Breast epithelium (tissue), 4 donors: ENCODE results near the gene PRKCI. TPM values are rescaled to one million over a fixed set of nuclear protein-coding genes. Genes with fewer than 3 reads are reported as not detected.

Source experiments
- DNase-seq, 2 donors: peaks; one replicate each; pipeline ENCODE4 v3.0.0-alpha.2; 2019; ENCODE audit warnings: low spot score in 2 of 2
- H3K27ac ChIP-seq, 2 donors: fragments of 200-600 bp; sonication (generic) in 1 of 2; one replicate each; pipeline ENCODE4 v1.5.1; 2016 to 2019; ENCODE audit warnings: mild to moderate bottlenecking in 1 of 2
- H3K27me3 ChIP-seq, 2 donors: fragments of 200-600 bp; sonication (generic) in 1 of 2; one replicate each; pipeline versions ENCODE4 v1.5.1 to v1.6.0; 2017 to 2019; ENCODE audit warnings: control low read depth in 1 of 2, mild to moderate bottlenecking in 1 of 2
- H3K36me3 ChIP-seq: fragments of 200-600 bp; one replicate; pipeline ENCODE4 v1.5.1; 2019
- H3K4me1 ChIP-seq, 2 donors: fragments of 200-600 bp; sonication (generic); one replicate each; pipeline ENCODE4 v1.5.1; 2016 to 2019; ENCODE audit warnings: control low read depth in 1 of 2
- H3K4me3 ChIP-seq, 3 donors: fragments of 200-600 bp; sonication (generic); 1 replicate in 2 of 3; 2 replicates in 1 of 3; pipeline ENCODE4 v1.5.1; 2016 to 2019; ENCODE audit warnings: mild to moderate bottlenecking in 3 of 3, moderate library complexity in 2 of 3
- H3K9me3 ChIP-seq, 2 donors: fragments of 200-600 bp; sonication (generic) in 1 of 2; one replicate each; pipeline ENCODE4 v1.5.1; 2016 to 2019; ENCODE audit warnings: control low read depth in 1 of 2
- POLR2A ChIP-seq: fragments of 450-650 bp; IDR thresholded peaks from one replicate; pipeline ENCODE4 v1.6.1; 2016; ENCODE audit warnings: antibody characterized with exemption, mild to moderate bottlenecking, moderate library complexity
- POLR2AphosphoS5 ChIP-seq, 3 donors: sonication (generic); formaldehyde crosslinking; IDR thresholded peaks; one replicate each; pipeline ENCODE4 v1.6.1; 2017; ENCODE audit warnings: antibody characterized with exemption in 3 of 3
- intact Hi-C: fragments of 100-400 bp; cut with DNase I; formaldehyde crosslinking; loops from one replicate; pipeline ENCODE4 v1.15.1; 2023; ENCODE audit warnings: low total_unique reads
- total RNA-seq, 3 donors: library from RNA; depleted of rRNA; stranded (reverse); fragments of >200 nt; gene quantifications; one replicate each; pipeline ENCODE4 v1.1.0, GENCODE V29; 2016
- TF ChIP-seq, protein P1 (sequence below), 3 donors: fragments of 450-650 bp; IDR thresholded peaks; one replicate each; pipeline ENCODE4 v1.5.1; 2016 to 2017; ENCODE audit warnings: antibody characterized with exemption in 3 of 3, mild to moderate bottlenecking in 3 of 3, moderate library complexity in 3 of 3

Gene PRKCI
- total RNA-seq: 10 to 100 TPM; 19.4 to 68.3 (median 61.9) TPM

DNA sequence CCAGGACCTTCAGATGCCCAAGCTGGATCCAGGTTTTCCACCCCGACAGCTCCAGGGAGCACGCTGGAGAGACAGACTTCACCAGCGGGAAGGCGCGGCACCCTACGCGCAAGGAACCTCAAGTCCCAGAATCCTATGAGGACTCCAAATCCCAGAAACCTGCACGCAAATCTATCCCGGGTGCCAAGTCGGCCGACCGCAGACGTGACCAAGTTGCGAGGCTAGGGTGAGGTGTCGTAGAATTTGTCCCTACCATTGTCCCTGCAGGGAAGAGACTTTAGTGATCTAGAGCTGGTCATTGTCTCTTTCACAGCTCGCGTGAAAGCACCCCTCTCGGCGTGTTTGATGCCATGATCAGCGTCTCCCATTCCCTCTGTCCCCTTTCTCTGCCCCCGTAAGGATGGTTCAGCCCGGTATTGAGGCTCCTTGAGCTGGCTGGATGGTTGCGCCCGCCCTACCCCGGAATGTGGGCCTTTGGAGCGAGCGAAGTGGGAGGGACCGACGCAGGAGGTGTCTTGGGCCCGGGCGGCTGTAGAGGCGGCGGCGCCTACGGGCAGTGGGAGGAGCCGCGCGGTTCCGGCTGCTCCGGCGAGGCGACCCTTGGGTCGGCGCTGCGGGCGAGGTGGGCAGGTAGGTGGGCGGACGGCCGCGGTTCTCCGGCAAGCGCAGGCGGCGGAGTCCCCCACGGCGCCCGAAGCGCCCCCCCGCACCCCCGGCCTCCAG is at the start of gene PRKCI:
PRKCI (plus strand) TSS at position 501 of the 723 bp plus-strand sequence. CDS start 246 bp downstream, outside the sequence.
- Histone ChIP-seq H3K9me3 (no peaks in the 10 kb centered on the region), H3K4me1 (no peaks in the 10 kb centered on the region), H3K36me3 (no peaks in the 10 kb centered on the region), H3K27me3 (no peaks in the 10 kb centered on the region), H3K27ac (peak within 1 kb of the TSS; percentile 95 to 97), H3K4me3 (peak within 1 kb of the TSS; percentile 76 to 99 (median 95))
- TF ChIP-seq POLR2A: no peak
- TF ChIP-seq, protein P1, sequence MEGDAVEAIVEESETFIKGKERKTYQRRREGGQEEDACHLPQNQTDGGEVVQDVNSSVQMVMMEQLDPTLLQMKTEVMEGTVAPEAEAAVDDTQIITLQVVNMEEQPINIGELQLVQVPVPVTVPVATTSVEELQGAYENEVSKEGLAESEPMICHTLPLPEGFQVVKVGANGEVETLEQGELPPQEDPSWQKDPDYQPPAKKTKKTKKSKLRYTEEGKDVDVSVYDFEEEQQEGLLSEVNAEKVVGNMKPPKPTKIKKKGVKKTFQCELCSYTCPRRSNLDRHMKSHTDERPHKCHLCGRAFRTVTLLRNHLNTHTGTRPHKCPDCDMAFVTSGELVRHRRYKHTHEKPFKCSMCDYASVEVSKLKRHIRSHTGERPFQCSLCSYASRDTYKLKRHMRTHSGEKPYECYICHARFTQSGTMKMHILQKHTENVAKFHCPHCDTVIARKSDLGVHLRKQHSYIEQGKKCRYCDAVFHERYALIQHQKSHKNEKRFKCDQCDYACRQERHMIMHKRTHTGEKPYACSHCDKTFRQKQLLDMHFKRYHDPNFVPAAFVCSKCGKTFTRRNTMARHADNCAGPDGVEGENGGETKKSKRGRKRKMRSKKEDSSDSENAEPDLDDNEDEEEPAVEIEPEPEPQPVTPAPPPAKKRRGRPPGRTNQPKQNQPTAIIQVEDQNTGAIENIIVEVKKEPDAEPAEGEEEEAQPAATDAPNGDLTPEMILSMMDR (IDR thresholded peaks at IDR 0.05): peak in 1 of 3 donors; percentile 19
- TF ChIP-seq POLR2AphosphoS5 (IDR thresholded peaks at IDR 0.05): peak; percentile 78 to 98 (median 90)
- DNase-seq: peak; percentile 91 to 93
- intact Hi-C loops: no loop called here

GRCh38 chr3:170178651-170179050 is 43.6 kb upstream of the PRKCI start:
- H3K27ac ChIP-seq: no peak overlapping the region
- intact Hi-C loops: no loop called here
- H3K36me3 ChIP-seq: no peaks in the 10 kb centered on the region
- TF ChIP-seq, protein P1 (IDR thresholded peaks at IDR 0.05): no peak
- TF ChIP-seq POLR2AphosphoS5 (IDR thresholded peaks at IDR 0.05) (no peak), POLR2A (no peak)
- H3K27me3 ChIP-seq: no peaks in the 10 kb centered on the region
- H3K4me1 ChIP-seq: no peaks in the 10 kb centered on the region
- DNase-seq: no peak
- no peaks in the 10 kb centered on the region for H3K9me3 ChIP-seq
- peak overlapping the region in 1 of 3 donors; percentile 97 for H3K4me3 ChIP-seq

- TF ChIP-seq, protein P1 (IDR thresholded peaks at IDR 0.05): no peak
- TF ChIP-seq POLR2A (no peak), POLR2AphosphoS5 (IDR thresholded peaks at IDR 0.05) (no peak)
- H3K27me3 ChIP-seq: no peaks in the 10 kb centered on the region
- no peak for DNase-seq
- H3K4me1 ChIP-seq: no peaks in the 10 kb centered on the region
- H3K27ac ChIP-seq: peak overlapping the region in 1 of 2 donors; percentile 99
- H3K9me3 ChIP-seq: no peaks in the 10 kb centered on the region
- H3K36me3 ChIP-seq: no peaks in the 10 kb centered on the region
- intact Hi-C loops: no loop called here
- peak overlapping the region in 2 of 3 donors; percentile 97 to 98 for H3K4me3 ChIP-seq
Measured at GRCh38 chr3:170179432-170179831, 42.8 kb upstream of the PRKCI start.

DNA sequence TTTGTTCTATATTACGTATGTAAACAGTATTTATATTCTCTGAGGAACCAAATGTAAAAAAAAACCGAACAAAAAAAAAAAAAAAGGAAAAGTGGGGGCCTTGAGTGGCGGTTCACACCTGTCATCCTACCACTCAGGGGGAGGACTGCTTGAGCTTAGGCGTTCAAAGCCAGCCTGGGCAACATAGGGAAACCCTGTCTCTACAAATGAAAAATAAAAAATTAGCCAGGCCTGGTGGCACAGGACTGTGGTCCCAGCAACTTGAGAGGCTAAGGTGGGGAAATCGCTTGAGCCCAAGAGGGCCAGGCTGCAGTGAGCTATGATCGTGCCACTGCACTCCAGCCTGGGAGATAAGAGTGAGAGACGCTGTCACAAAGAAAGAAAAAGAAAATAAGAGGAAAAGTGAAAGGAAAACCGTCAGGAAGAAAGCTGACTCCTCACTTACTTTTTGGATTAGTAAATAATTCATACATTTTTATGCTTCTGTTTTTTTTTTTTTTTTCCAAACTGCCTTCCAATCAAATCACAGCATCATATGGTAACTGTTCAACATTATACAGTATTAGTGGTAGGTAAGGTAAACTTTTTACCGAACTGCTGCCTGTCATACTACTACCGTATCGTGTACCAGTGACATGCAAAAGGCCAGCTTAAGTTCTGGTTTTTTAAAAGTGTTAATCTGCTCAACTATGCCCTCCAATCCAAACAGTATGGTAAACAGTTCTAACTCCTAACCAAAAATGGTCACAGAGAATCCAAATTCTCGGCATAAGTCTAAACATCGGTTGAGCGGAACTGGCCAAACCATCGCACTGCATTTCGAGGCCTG is 41.9 kb upstream of the PRKCI start:
- no peak for TF ChIP-seq POLR2AphosphoS5 (IDR thresholded peaks at IDR 0.05)
- TF ChIP-seq, protein P1 (IDR thresholded peaks at IDR 0.05): no peak
- no peak for TF ChIP-seq POLR2A

More for the DNA sequence above, 41.9 kb upstream of the PRKCI start:
- Histone ChIP-seq H3K4me3 (peak overlapping the region; percentile 91 to 98 (median 97)), H3K9me3 (no peaks in the 10 kb centered on the region), H3K36me3 (no peaks in the 10 kb centered on the region), H3K27ac (peak overlapping the region; percentile 99), H3K4me1 (no peaks in the 10 kb centered on the region), H3K27me3 (no peaks in the 10 kb centered on the region)
- DNase-seq: no peak
- intact Hi-C loops: no loop called here
